HG02970 (cell line): Measurements from ENCODE around the gene C12orf43.

ENCODE experiments used
- ATAC-seq: cut with Tn5 transposase; IDR thresholded peaks from one replicate; pipeline ENCODE4 v1.9.1; 2021; ENCODE audit warnings: mild to moderate bottlenecking, moderate library complexity, moderate number of reproducible peaks; ENCODE audit not compliant: unreplicated experiment, low FRiP score

Gene C12orf43

GRCh38 chr12:120979862-120980696 lies 36.2 kb downstream of the C12orf43 start:
- ATAC-seq = no peak

GRCh38 chr12:120979220-120979861 lies 36.9 kb downstream of the C12orf43 start:
- ATAC-seq = no peak

GRCh38 chr12:120978296-120979219 lies 37.7 kb downstream of the C12orf43 start, which contains the start of gene HNF1A:
HNF1A (plus strand) TSS chr12:120978543; CDS start chr12:120978769, 226 bp downstream.
- ATAC-seq = no peak

GRCh38 chr12:120977531-120978295 lies 38.6 kb downstream of the C12orf43 start:
- ATAC-seq = no peak

GRCh38 chr12:120972870-120973543 lies 43.3 kb downstream of the C12orf43 start:
- ATAC-seq = no peak

- no peak for ATAC-seq
Measured at GRCh38 chr12:120971299-120972180, 44.7 kb downstream of the C12orf43 start.

- ATAC-seq = no peak
Measured at GRCh38 chr12:120970310-120970709, 46.0 kb downstream of the C12orf43 start.

GRCh38 chr12:120965534-120966091 lies 50.7 kb downstream of the C12orf43 start:
- ATAC-seq = no peak

GRCh38 chr12:120964298-120964697 lies 52.0 kb downstream of the C12orf43 start:
- no peak for ATAC-seq

GRCh38 chr12:120962532-120963020 lies 53.7 kb downstream of the C12orf43 start:
- no peak for ATAC-seq

- no peak for ATAC-seq
Measured at GRCh38 chr12:120961604-120962531, 54.4 kb downstream of the C12orf43 start.

GRCh38 chr12:120960657-120961056 lies 55.6 kb downstream of the C12orf43 start:
- ATAC-seq = no peak

- ATAC-seq = no peak
Measured at GRCh38 chr12:120959111-120959878, 57.0 kb downstream of the C12orf43 start.

GRCh38 chr12:120956579-120957300 lies 59.5 kb downstream of the C12orf43 start:
- ATAC-seq = no peak

- no peak for ATAC-seq
Measured at GRCh38 chr12:120955232-120955631, 61.1 kb downstream of the C12orf43 start.
